Measurements from ENCODE around the gene PPA1. TPM values are rescaled to one million over a fixed set of nuclear protein-coding genes. Genes with fewer than 3 reads are reported as not detected.

The PPA1 gene
- polyA plus RNA-seq, 1 experiment = 49.8 TPM

DNA sequence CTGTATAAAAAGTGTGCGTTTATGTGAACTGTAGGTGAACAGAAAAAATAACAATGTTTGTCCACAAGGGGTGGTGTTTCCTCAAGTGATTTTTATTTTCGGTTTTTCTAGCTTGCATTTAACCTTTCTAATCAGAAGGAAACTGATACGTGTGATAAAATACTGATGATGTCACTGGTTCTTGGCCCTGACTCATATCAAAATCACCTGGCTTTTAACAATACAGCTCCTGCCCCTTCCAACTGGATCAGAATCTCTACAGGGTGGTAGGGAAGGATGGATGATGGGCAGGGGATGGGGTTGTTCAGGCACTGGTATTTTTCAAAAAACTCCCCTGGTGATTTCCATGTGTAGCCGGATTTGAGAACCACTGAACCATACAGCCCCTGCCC is 39.7 kb upstream of the PPA1 start:
- no peak for DNase-seq (ENCODE audit: low read depth)
- no peaks in the 10 kb centered on the region for H3K36me3 ChIP-seq (ENCODE audit: control insufficient read depth, insufficient read depth, low read length)
- ChIA-PET CTCF (interaction anchor here (0.6 to 6.2 kb wide), 19 partner anchors 9 to 150 kb away, joined by 3 to 30 read pairs (median 5); partner anchors contain the start of gene NPFFR1), POLR2A (no interaction called here)
- TF ChIP-seq, protein P1, sequence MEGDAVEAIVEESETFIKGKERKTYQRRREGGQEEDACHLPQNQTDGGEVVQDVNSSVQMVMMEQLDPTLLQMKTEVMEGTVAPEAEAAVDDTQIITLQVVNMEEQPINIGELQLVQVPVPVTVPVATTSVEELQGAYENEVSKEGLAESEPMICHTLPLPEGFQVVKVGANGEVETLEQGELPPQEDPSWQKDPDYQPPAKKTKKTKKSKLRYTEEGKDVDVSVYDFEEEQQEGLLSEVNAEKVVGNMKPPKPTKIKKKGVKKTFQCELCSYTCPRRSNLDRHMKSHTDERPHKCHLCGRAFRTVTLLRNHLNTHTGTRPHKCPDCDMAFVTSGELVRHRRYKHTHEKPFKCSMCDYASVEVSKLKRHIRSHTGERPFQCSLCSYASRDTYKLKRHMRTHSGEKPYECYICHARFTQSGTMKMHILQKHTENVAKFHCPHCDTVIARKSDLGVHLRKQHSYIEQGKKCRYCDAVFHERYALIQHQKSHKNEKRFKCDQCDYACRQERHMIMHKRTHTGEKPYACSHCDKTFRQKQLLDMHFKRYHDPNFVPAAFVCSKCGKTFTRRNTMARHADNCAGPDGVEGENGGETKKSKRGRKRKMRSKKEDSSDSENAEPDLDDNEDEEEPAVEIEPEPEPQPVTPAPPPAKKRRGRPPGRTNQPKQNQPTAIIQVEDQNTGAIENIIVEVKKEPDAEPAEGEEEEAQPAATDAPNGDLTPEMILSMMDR (IDR thresholded peaks at IDR 0.05; ENCODE audit: insufficient read depth, low read depth, low read length) = peak; percentile 41; the same call in 1 of the 2 replicates
- H3K27me3 ChIP-seq (ENCODE audit: control insufficient read depth, insufficient read depth, low read length) = peaks cover 6% of the 10 kb centered on the region
- H3K4me3 ChIP-seq (ENCODE audit: low read depth, low read length) = no peak overlapping the region

DNA sequence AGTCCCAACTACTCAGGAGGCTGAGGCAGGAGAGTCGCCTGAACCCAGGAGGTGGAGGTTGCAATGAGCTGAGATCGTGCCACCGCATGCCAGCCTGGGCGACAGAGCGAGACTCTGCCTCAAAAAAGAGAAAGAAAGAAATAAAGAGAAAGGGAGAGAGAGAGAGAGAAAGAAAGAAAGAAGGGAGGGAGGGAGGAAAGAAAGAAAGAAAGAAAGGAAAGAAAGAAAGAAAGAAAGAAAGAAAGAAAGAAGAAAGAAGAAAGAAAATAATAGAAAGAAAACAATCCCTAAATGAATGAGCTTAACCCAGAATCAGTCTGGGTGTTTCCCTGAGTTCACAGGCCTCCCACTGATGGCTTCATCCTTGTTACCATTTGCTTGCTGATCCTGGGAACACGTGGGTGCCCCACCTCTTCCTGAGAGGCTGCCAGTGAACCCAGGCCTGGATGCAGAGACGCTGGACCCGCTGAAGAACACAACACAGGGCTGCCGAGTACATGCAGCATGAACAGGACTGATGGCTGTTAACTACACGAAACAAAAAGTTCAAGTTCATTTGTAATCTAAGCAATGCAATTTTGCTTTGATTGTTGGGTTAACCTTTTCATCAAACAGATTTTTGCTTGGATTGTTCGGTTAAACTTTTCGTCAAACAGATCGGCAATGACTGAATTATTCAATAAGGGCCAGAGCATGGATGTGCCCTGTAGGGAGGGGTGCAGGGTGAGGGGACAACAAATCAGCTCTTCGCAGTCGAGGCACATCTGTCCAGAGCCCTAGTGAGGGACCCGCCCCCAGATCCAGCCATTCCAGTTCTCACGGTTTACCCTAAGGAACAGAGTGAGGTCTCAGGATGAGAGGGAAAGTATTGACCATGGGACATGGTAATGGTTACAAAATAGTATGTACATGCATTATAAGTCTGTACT is 39.0 kb upstream of the PPA1 start:
- Histone ChIP-seq H3K27me3 (ENCODE audit: control insufficient read depth, insufficient read depth, low read length) (peaks cover 4% of the 10 kb centered on the region), H3K36me3 (ENCODE audit: control insufficient read depth, insufficient read depth, low read length) (no peaks in the 10 kb centered on the region), H3K4me3 (ENCODE audit: low read depth, low read length) (no peak overlapping the region)
- TF ChIP-seq, protein P1 (IDR thresholded peaks at IDR 0.05; ENCODE audit: insufficient read depth, low read depth, low read length) = no peak
- DNase-seq (ENCODE audit: low read depth) = no peak
- CTCF ChIA-PET = interaction anchor here (0.6 to 6.2 kb wide), 19 partner anchors 8 to 128 kb away, joined by 3 to 30 read pairs (median 5); partner anchors contain the start of gene NPFFR1
- POLR2A ChIA-PET = no interaction called here

DNA sequence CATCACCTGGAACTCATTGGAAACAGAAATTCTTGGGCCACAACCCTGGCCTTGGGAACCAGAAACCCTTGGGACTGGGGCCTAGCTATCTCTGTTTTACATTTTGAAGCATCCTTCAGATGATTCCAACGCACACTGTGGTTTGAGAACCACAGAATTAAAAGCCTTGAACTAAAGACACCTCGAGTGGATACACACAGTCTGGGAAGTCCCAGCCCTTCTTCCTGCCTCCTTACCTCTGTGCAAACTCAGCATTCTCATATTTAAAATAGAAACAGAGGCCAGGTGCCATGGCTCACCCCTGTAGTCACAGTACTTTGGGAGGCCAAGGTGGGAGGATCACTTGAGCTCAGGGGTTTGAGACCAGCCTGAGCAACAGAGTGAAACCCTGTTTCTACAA is 37.7 kb upstream of the PPA1 start:
- H3K36me3 ChIP-seq (ENCODE audit: control insufficient read depth, insufficient read depth, low read length) = no peaks in the 10 kb centered on the region
- TF ChIP-seq, protein P1 (IDR thresholded peaks at IDR 0.05; ENCODE audit: insufficient read depth, low read depth, low read length) = no peak
- H3K27me3 ChIP-seq (ENCODE audit: control insufficient read depth, insufficient read depth, low read length) = peaks cover 2% of the 10 kb centered on the region; the same call in 1 of the 2 replicates
- ChIA-PET POLR2A (interaction anchor here (0.6 kb wide), 1 partner anchor 41 kb away, joined by 3 read pairs; no protein-coding TSS in a partner anchor), CTCF (interaction anchor here (0.9 to 6.2 kb wide), 5 partner anchors 9 to 93 kb away, joined by 3 to 30 read pairs (median 9); no protein-coding TSS in a partner anchor)
- no peak overlapping the region for H3K4me3 ChIP-seq (ENCODE audit: low read depth, low read length)
- DNase-seq (ENCODE audit: low read depth) = no peak

DNA sequence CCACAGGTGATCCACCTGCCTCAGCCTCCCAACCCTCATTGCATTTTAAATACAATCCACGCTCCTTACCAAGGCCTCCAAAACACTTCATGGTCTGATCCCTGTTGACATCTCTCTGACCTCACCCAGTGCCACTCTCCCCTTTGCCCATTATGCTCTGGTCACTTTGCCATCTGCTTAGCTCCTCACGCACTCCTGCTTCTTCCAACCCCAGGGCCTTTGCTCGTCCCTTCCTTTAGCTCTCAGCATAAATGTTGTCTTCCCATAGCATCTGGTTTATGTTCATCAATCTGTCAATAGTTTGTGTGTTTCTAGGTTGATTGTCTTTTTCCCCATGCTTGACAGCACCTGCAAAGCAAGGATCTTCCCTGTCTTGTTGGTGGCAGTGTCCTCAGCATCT is 36.5 kb upstream of the PPA1 start:
- TF ChIP-seq, protein P1 (IDR thresholded peaks at IDR 0.05; ENCODE audit: insufficient read depth, low read depth, low read length) = no peak
- POLR2A ChIA-PET = no interaction called here
- CTCF ChIA-PET = interaction anchor here (0.8 to 6.2 kb wide), 3 partner anchors 48 to 94 kb away, joined by 3 to 30 read pairs (median 18); no protein-coding TSS in a partner anchor
- no peak for DNase-seq (ENCODE audit: low read depth)
- Histone ChIP-seq H3K4me3 (ENCODE audit: low read depth, low read length) (no peak overlapping the region), H3K27me3 (ENCODE audit: control insufficient read depth, insufficient read depth, low read length) (peaks cover 5% of the 10 kb centered on the region), H3K36me3 (ENCODE audit: control insufficient read depth, insufficient read depth, low read length) (no peaks in the 10 kb centered on the region)

DNA sequence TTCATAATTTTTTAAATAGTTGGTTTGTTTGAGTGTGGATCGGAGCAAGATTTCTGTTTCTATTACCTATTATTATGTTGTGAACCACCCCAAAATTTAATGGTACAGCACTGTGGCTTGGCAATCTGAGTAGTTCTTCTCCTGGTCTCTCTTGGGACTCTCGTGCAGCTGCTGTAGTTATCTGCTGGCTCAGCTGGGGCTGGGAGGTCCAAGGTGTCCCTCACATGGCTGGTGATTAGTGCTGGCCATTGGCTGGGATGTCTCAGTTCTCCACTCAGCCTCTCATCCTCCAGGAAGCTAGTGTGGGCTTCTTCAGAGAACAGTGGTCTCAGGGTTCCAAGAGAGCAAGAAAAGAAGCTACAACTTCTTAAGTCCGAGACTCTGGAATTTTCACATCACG is 35.1 kb upstream of the PPA1 start:
- DNase-seq (ENCODE audit: low read depth) = no peak
- POLR2A ChIA-PET = no interaction called here
- CTCF ChIA-PET = no interaction called here
- Histone ChIP-seq H3K36me3 (ENCODE audit: control insufficient read depth, insufficient read depth, low read length) (no peaks in the 10 kb centered on the region), H3K4me3 (ENCODE audit: low read depth, low read length) (no peak overlapping the region), H3K27me3 (ENCODE audit: control insufficient read depth, insufficient read depth, low read length) (peaks cover 5% of the 10 kb centered on the region)
- TF ChIP-seq, protein P1 (IDR thresholded peaks at IDR 0.05; ENCODE audit: insufficient read depth, low read depth, low read length) = no peak

Measured in BJ (cell line).